Stimulated activated effector memory CD8-positive, alpha-beta T cell treated with anti-CD3 and anti-CD28 coated beads, Interleukin-12 subunit alpha, Interleukin-12 subunit beta, amount 100 ng/mL, for 72 hours (primary cell): Measurements from ENCODE around the gene IL17RE.
"Not testable (repeated sequence)": the region's sequence is repeated elsewhere in the genome, so short reads cannot be mapped to it uniquely, and the experiment has no call there.

Experiments
- ATAC-seq: fragments of 150-1000 bp; cut with Tn5 transposase; 2 replicates; pipeline ENCODE4 v1.10.0; 2021
- DNase-seq, 2 donors: peaks; one replicate each; pipeline ENCODE4 v3.0.0; 2021 to 2022; ENCODE audit warnings: low spot score in 2 of 2
- H3K27ac Mint-ChIP-seq: one replicate; pipeline ENCODE4 v1.8.0; 2022; ENCODE audit warnings: mild to moderate bottlenecking, mixed read lengths
- H3K36me3 Mint-ChIP-seq: one replicate; pipeline ENCODE4 v1.8.0; 2022; ENCODE audit warnings: mild to moderate bottlenecking, mixed read lengths
- H3K4me1 Mint-ChIP-seq: one replicate; pipeline ENCODE4 v1.8.0; 2022; ENCODE audit warnings: mixed read lengths
- H3K4me3 Mint-ChIP-seq: one replicate; pipeline ENCODE4 v1.8.0; 2022; ENCODE audit warnings: mild to moderate bottlenecking, mixed read lengths
- H3K9me3 Mint-ChIP-seq: one replicate; pipeline ENCODE4 v1.8.0; 2022; ENCODE audit warnings: mixed read lengths

The IL17RE gene

DNA sequence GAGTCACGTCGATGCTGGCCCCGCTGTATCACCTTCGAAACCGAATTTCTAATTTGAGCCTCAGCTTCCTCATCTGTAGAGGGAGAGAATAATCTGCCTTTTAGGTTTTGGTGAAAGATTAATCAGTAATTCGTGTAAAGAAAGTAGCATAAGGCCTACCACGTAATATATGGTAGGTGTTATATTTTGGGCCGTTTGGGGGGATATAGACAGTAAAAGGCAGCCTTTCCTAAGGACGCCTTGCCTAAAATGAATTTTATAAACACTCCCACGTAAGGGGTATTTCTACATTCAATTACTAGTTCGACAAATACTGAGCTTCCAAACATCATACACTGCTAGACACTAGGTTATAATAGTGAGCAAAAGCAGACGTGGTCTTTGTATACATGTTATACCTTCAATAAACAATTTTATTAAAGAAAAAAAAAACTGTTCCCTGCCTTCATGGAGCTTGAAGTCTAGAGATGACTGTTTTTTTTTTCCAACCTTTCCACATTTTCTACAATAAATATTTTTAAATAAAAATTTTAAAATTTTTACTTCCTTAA lies 11.5 kb upstream of the IL17RE start:
- peaks cover 59% of the 10 kb centered on the region for H3K36me3 Mint-ChIP-seq
- H3K27ac Mint-ChIP-seq: peak overlapping the region; percentile 99
- peaks cover 37% of the 10 kb centered on the region for H3K4me1 Mint-ChIP-seq

DNA sequence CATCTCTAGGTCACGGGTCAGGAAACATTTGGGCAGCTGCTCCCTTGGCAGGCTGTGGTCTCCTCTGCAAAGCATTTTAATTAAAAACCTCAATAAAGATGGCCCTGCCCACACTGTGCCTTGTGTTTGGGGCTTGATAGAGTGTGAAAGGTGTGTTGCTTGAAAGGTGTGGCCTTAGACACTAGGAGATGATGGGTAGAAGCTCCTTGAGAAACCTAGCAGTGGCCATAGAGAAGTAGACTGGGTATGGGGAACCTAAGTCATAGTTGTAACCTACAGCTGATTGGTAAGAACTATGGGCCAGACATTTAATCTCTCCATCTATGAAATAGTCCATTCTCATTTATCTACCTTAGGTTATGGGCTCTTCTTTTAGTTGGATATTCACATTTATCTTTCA lies 8.9 kb upstream of the IL17RE start:
- Mint-ChIP-seq H3K9me3 (no peaks in the 10 kb centered on the region), H3K4me3 (no peak overlapping the region), H3K27ac (peak overlapping the region; percentile 99), H3K4me1 (peaks cover 44% of the 10 kb centered on the region), H3K36me3 (peaks cover 59% of the 10 kb centered on the region)
- DNase-seq (no peak), ATAC-seq (no peak)

More for the DNA sequence above, 11.5 kb upstream of the IL17RE start:
- Mint-ChIP-seq H3K4me3 (peak overlapping the region; percentile 89), H3K9me3 (no peaks in the 10 kb centered on the region)
- ATAC-seq (no peak), DNase-seq (no peak)

GRCh38 chr3:9895715-9896114 lies 6.9 kb upstream of the IL17RE start:
- not testable (repeated sequence) for H3K4me3 Mint-ChIP-seq, H3K9me3 Mint-ChIP-seq, ATAC-seq, H3K27ac Mint-ChIP-seq, DNase-seq
- Mint-ChIP-seq H3K4me1 (peaks cover 45% of the 10 kb centered on the region), H3K36me3 (peaks cover 53% of the 10 kb centered on the region)

GRCh38 chr3:9896755-9897407 lies 5.8 kb upstream of the IL17RE start:
- H3K9me3 Mint-ChIP-seq, H3K4me3 Mint-ChIP-seq, ATAC-seq, DNase-seq: not testable (repeated sequence)
- Mint-ChIP-seq H3K36me3 (peaks cover 43% of the 10 kb centered on the region), H3K4me1 (peaks cover 46% of the 10 kb centered on the region), H3K27ac (peak overlapping the region; percentile 56)

- H3K4me1 Mint-ChIP-seq: peaks cover 48% of the 10 kb centered on the region
- peak overlapping the region; percentile 66 for H3K27ac Mint-ChIP-seq
- H3K9me3 Mint-ChIP-seq: no peaks in the 10 kb centered on the region
- DNase-seq (no peak), ATAC-seq (no peak)
- peaks cover 39% of the 10 kb centered on the region for H3K36me3 Mint-ChIP-seq
- H3K4me3 Mint-ChIP-seq: no peak overlapping the region
Measured at GRCh38 chr3:9897408-9898372, 5.0 kb upstream of the IL17RE start.

GRCh38 chr3:9898467-9899241 lies 4.0 kb upstream of the IL17RE start:
- no peak for DNase-seq
- H3K9me3 Mint-ChIP-seq: no peaks in the 10 kb centered on the region
- peaks cover 29% of the 10 kb centered on the region for H3K36me3 Mint-ChIP-seq
- H3K4me1 Mint-ChIP-seq: peaks cover 48% of the 10 kb centered on the region
- peak overlapping the region; percentile 66 for H3K27ac Mint-ChIP-seq
- no peak overlapping the region for H3K4me3 Mint-ChIP-seq
- no peak for ATAC-seq

GRCh38 chr3:9899289-9899791 lies 3.3 kb upstream of the IL17RE start:
- Mint-ChIP-seq H3K27ac (no peak overlapping the region), H3K36me3 (peaks cover 22% of the 10 kb centered on the region), H3K9me3 (no peaks in the 10 kb centered on the region), H3K4me3 (no peak overlapping the region), H3K4me1 (peaks cover 47% of the 10 kb centered on the region)
- DNase-seq (no peak), ATAC-seq (no peak)

- not testable (repeated sequence) for H3K9me3 Mint-ChIP-seq, H3K36me3 Mint-ChIP-seq, ATAC-seq, DNase-seq
- Mint-ChIP-seq H3K27ac (peak overlapping the region; percentile 86), H3K4me3 (peak overlapping the region; percentile 79), H3K4me1 (peaks cover 39% of the 10 kb centered on the region)
Measured at GRCh38 chr3:9900965-9901415, 1.7 kb upstream of the IL17RE start.

DNA sequence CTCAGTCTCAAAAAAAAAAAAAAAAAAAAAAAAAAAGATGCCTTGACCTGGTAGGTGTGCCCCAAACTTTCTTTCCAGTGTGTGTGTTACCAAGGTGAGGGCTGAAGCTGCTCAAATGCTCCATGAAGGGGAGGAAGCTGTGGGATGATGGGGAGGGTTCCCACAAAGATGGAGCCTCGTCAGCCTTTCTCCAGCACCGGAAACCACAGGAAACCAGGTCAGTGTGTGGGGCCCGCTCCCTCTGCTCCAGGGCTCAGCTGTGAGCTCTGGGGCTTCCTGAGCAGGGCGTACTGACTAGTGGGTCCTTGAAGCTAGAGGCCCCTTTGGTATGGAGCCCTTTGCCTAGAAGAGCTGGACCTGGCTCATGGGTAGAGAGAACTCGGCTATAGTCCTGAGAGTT lies 681 bp upstream of the IL17RE start:
- Mint-ChIP-seq H3K9me3 (no peaks in the 10 kb centered on the region), H3K4me3 (peak overlapping the region; percentile 79), H3K36me3 (peaks cover 5% of the 10 kb centered on the region), H3K27ac (peak overlapping the region; percentile 86), H3K4me1 (peaks cover 39% of the 10 kb centered on the region)
- ATAC-seq: peak; percentile 73
- DNase-seq: no peak

GRCh38 chr3:9903238-9903624 lies 583 bp downstream of the IL17RE start:
- ATAC-seq (peak; percentile 25), DNase-seq (no peak)
- Mint-ChIP-seq H3K36me3 (peaks cover 12% of the 10 kb centered on the region), H3K27ac (peak overlapping the region; percentile 86), H3K4me1 (peaks cover 37% of the 10 kb centered on the region), H3K4me3 (peak overlapping the region; percentile 79), H3K9me3 (no peaks in the 10 kb centered on the region)

DNA sequence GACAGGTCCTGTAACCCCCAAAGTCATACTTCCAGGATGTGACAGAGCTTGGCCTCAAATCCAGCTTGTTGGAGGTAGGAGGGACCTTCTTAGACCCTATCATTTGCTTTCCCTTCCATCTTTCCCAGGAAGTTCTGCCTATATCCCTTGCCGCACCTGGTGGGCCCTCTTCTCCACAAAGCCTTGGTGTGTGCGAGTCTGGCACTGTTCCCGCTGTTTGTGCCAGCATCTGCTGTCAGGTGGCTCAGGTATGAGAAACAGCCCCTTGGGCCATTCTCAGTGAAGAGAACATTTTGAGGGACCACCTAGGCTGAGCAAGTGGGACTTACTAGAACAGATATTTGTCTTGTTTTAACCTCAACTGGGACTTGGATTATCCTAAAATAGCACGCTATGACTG lies 1.3 kb downstream of the IL17RE start:
- DNase-seq: no peak
- Mint-ChIP-seq H3K9me3 (no peaks in the 10 kb centered on the region), H3K4me3 (peak overlapping the region; percentile 79), H3K4me1 (peaks cover 31% of the 10 kb centered on the region), H3K36me3 (peaks cover 13% of the 10 kb centered on the region), H3K27ac (peak overlapping the region; percentile 86)
- ATAC-seq: no peak

DNA sequence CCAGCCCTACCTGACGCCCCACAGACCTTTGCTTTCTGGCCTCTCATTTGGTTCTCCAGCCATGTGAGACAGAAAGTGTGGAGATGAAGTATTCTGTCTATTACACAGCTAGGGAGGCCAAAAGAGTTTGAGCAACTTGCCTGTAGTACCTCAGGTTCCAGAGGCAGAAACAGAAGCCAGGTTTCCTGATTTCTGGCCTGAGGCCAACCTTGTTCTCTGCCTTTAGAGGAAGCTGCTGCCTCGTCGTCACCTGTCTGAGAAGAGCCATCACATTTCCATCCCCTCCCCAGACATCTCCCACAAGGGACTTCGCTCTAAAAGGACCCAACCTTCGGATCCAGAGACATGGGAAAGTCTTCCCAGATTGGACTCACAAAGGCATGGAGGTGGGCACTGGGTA lies 3.8 kb downstream of the IL17RE start:
- Mint-ChIP-seq H3K27ac (no peak overlapping the region), H3K9me3 (no peaks in the 10 kb centered on the region), H3K4me3 (no peak overlapping the region), H3K36me3 (peaks cover 13% of the 10 kb centered on the region), H3K4me1 (peaks cover 45% of the 10 kb centered on the region)
- DNase-seq (no peak), ATAC-seq (no peak)

DNA sequence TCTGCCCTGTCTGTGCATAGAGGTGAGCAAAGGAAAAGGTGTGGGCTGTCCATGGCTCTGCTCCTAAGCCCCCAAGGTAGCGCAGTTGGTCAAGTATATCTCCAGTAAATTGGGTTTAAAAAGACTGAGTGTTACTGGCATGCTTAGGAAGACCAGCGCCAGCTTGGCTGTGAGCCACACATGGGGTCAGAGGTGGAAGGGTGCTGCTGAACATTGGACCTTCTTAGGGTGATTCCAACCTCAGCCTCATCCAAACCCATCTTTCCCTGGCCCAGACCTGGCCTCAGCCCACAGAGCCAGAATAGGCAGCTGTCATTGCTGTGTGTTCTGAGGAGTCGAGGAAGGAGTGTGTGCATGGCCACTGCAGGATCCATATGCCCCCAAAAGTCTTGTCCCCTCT lies 5.6 kb downstream of the IL17RE start:
- Mint-ChIP-seq H3K4me3 (no peak overlapping the region), H3K4me1 (peaks cover 38% of the 10 kb centered on the region), H3K27ac (no peak overlapping the region), H3K36me3 (peaks cover 18% of the 10 kb centered on the region), H3K9me3 (no peaks in the 10 kb centered on the region)
- DNase-seq (no peak), ATAC-seq (no peak)

DNA sequence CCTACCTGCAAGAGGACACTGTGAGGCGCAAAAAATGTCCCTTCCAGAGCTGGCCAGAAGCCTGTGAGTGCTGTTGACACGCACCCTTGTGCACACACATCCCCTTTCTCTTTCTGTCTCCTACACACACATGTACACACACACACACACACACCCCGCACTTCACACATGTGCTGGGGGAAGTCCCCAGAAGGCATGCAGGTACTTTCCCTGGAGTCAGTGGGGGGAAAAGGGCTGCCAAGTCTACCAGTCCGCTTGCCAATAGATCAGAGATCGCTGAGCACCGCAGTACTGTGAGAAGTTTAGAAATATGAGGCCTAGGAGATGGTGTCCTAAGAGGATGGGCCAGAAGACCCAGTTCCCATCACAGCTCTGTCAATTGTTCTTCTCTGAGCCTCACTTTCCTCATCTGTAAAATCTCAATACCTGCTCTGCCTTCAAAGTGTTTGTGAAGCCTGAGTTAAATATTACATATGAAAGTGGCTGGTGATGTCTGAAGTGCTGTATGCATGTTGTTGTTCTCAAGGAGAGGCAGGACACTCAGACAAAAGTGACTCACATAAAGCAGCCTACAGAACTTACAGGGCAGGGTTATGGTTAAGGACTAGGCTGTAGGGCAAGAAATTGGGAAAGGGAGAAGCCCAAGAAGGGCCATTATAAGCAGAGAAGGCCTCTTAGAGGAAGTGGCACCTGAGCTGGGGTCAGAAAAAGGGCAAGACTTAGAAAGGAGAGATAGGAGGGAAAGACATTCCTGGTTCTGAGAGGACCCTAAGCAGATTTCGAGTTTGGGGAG lies 6.8 kb downstream of the IL17RE start:
- Mint-ChIP-seq H3K36me3 (peaks cover 18% of the 10 kb centered on the region), H3K4me1 (peaks cover 29% of the 10 kb centered on the region), H3K9me3 (no peaks in the 10 kb centered on the region), H3K4me3 (no peak overlapping the region), H3K27ac (peak overlapping the region; percentile 52)
- ATAC-seq: no peak
- DNase-seq: no peak
